ENCODE results near the gene SLC12A9.

GRCh38 chr7:100891568-100892247, 39.2 kb downstream of the SLC12A9 start:
- TF ChIP-seq CTCF (IDR thresholded peaks at IDR 0.05; ENCODE audit: insufficient read depth, low read length, poor library complexity, severe bottlenecking) (no peak), EZH2phosphoT487 (conservative IDR thresholded peaks at IDR 0.05; ENCODE audit: low read length) (no peak)
